Endothelial cell of umbilical vein (primary cell): Measurements from ENCODE around the gene BSG. TPM values are rescaled to one million over a fixed set of nuclear protein-coding genes. Genes with fewer than 3 reads are reported as not detected.

Experiments used
- BruUV-seq: library from RNA; stranded (reverse); fragments of 400-500 nt; replicated peaks from 2 replicates; lab custom pipeline; 2021; lab: Mats Ljungman, UMichigan
- CTCF ChIA-PET: fragments of 300-600, 350-600 bp; sonication (Branson Sonifier 250); formaldehyde crosslinking; loops from one replicate; lab custom pipeline; 2021; ENCODE audit warnings: antibody characterized with exemption, inconsistent platforms; lab: Charles Lee
- POLR2A ChIA-PET: fragments of 300-600, 350-600 bp; sonication (Branson Sonifier 250); formaldehyde crosslinking; loops from one replicate; lab custom pipeline; 2021; ENCODE audit warnings: antibody characterized with exemption, inconsistent platforms; lab: Charles Lee
- DNase-seq: peaks from one replicate; pipeline ENCODE4 v3.0.0-alpha.2; 2011; ENCODE audit warnings: low read depth, low spot score
- FAIRE-seq: peaks from 2 replicates; lab custom pipeline; 2011; peaks lifted over from hg19 to GRCh38; lab: Jason Lieb, UNC
- H2AFZ ChIP-seq: 2 replicates; pipeline ENCODE4 v1.6.0; 2012; ENCODE audit warnings: low read depth, low read length, control low read depth, inconsistent platforms
- H3K27ac ChIP-seq: 2 replicates; pipeline ENCODE4 v1.5.1; 2011; ENCODE audit warnings: low read depth, mild to moderate bottlenecking, control low read depth, low read length, moderate library complexity; ENCODE audit not compliant: insufficient read depth
- H3K27me3 ChIP-seq, 2 experiments: 2 replicates each; pipeline versions ENCODE4 v1.6.0 to v1.6.1; 2011; ENCODE audit warnings: low read length in 2 of 2, mixed read lengths in 1 of 2; ENCODE audit not compliant: control insufficient read depth in 2 of 2, insufficient read depth in 2 of 2
- H3K36me3 ChIP-seq, 2 experiments: 2 replicates in 1 of 2; 3 replicates in 1 of 2; pipeline ENCODE4 v1.5.1; 2011; ENCODE audit warnings: low read length in 2 of 2, mild to moderate bottlenecking in 1 of 2, moderate library complexity in 1 of 2; ENCODE audit not compliant: control insufficient read depth in 2 of 2, insufficient read depth in 2 of 2; ENCODE audit errors: extremely low read depth in 1 of 2
- H3K4me1 ChIP-seq: 3 replicates; pipeline ENCODE4 v1.5.1; 2011; ENCODE audit warnings: mild to moderate bottlenecking, low read length; ENCODE audit not compliant: control insufficient read depth, insufficient read depth; ENCODE audit errors: extremely low read depth
- H3K4me2 ChIP-seq: 2 replicates; pipeline ENCODE4 v1.6.1; 2011; ENCODE audit warnings: low read length, control low read depth, mixed read lengths; ENCODE audit not compliant: insufficient read depth
- H3K4me3 ChIP-seq, 3 experiments: fragments of 200-600 bp in 1 of 3; sonication (generic), shearing (Covaris generic) in 1 of 3; replicated peaks in 1 of 3; 2 replicates each; pipeline ENCODE4 v1.5.1; 2011 to 2016; ENCODE audit warnings: control low read depth in 3 of 3, low read length in 3 of 3, mild to moderate bottlenecking in 2 of 3, inconsistent platforms in 1 of 3, low read depth in 1 of 3, moderate library complexity in 1 of 3; ENCODE audit not compliant: insufficient read depth in 1 of 3
- H3K79me2 ChIP-seq: 2 replicates; pipeline ENCODE4 v1.6.0; 2012; ENCODE audit warnings: low read length, inconsistent platforms; ENCODE audit not compliant: control insufficient read depth, insufficient read depth
- H3K9ac ChIP-seq: replicated peaks from 2 replicates; pipeline ENCODE3; 2011; ENCODE audit warnings: low read length, control low read depth; ENCODE audit not compliant: insufficient read depth; ENCODE audit errors: extremely low read depth
- H3K9me1 ChIP-seq: replicated peaks from 3 replicates; pipeline ENCODE4 v1.6.0; 2011; ENCODE audit warnings: mild to moderate bottlenecking, low read length; ENCODE audit not compliant: control insufficient read depth, insufficient read depth; ENCODE audit errors: extremely low read depth
- H3K9me3 ChIP-seq: replicated peaks from 2 replicates; pipeline ENCODE4 v1.5.1; 2012; ENCODE audit warnings: low read length, inconsistent platforms; ENCODE audit not compliant: control insufficient read depth, insufficient read depth
- H4K20me1 ChIP-seq: replicated peaks from 2 replicates; pipeline ENCODE3; 2011; ENCODE audit warnings: mild to moderate bottlenecking, low read length; ENCODE audit not compliant: control insufficient read depth, insufficient read depth; ENCODE audit errors: extremely low read depth
- EZH2 ChIP-seq: IDR thresholded peaks from 2 replicates; pipeline ENCODE4 v1.6.1; 2012; ENCODE audit warnings: borderline replicate concordance, low read depth, mild to moderate bottlenecking, moderate library complexity, low read length, inconsistent platforms; ENCODE audit not compliant: severe bottlenecking
- FOS ChIP-seq: IDR thresholded peaks from 2 replicates; pipeline ENCODE4 v1.6.1; 2011; ENCODE audit warnings: mild to moderate bottlenecking, low read length, moderate library complexity, borderline replicate concordance; ENCODE audit not compliant: insufficient read depth
- GATA2 ChIP-seq: IDR thresholded peaks from 2 replicates; pipeline ENCODE4 v1.7.0; 2011; ENCODE audit warnings: low read depth, mild to moderate bottlenecking, moderate library complexity, mixed read lengths, low read length; ENCODE audit not compliant: insufficient read length, insufficient read depth
- JUN ChIP-seq: IDR thresholded peaks from 2 replicates; pipeline ENCODE4 v1.6.1; 2011; ENCODE audit warnings: borderline replicate concordance, low read depth; ENCODE audit not compliant: insufficient read length, insufficient read depth
- MAX ChIP-seq: IDR thresholded peaks from 2 replicates; pipeline ENCODE4 v1.6.1; 2011; ENCODE audit not compliant: insufficient read depth, insufficient read length
- MYC ChIP-seq: IDR thresholded peaks from one replicate; pipeline ENCODE4 v1.6.1; 2011; ENCODE audit warnings: mild to moderate bottlenecking, low read depth, low read length
- POLR2A ChIP-seq: IDR thresholded peaks from 2 replicates; pipeline ENCODE4 v1.6.1; 2012; ENCODE audit warnings: low read depth, mild to moderate bottlenecking, control low read depth, low read length
- dilution Hi-C: fragments of 300-500 bp; cut with MboI; formaldehyde crosslinking; loops from one replicate; pipeline ENCODE4 v1.15.0; 2019; ENCODE audit warnings: low sequenced_read_pairs; ENCODE audit not compliant: extremely low pct_ligation_motif_present
- intact Hi-C: fragments of 100-400 bp; cut with micrococcal nuclease; formaldehyde crosslinking; loops from one replicate; pipeline ENCODE4 v1.10.0; 2022
- polyA plus RNA-seq, 4 experiments: library from polyadenylated mRNA; depleted of rRNA in 3 of 4; stranded (reverse) in 3 of 4; unstranded in 1 of 4; fragments of >200 nt; gene quantifications; 2 replicates each; pipeline versions ENCODE4 v1.2.1 to v1.2.3, GENCODE V29; 2011 to 2012; ENCODE audit warnings: missing spikeins in 1 of 4
- total RNA-seq: library from RNA; stranded (reverse); gene quantifications from 2 replicates; pipeline ENCODE4 v1.2.3, GENCODE V29; 2021

Gene BSG
- total and polyA plus RNA-seq, 2 donors (not counting 3 experiments of a cell fraction or from before 2014, with no cell fraction given), result 485 to 661 TPM

DNA sequence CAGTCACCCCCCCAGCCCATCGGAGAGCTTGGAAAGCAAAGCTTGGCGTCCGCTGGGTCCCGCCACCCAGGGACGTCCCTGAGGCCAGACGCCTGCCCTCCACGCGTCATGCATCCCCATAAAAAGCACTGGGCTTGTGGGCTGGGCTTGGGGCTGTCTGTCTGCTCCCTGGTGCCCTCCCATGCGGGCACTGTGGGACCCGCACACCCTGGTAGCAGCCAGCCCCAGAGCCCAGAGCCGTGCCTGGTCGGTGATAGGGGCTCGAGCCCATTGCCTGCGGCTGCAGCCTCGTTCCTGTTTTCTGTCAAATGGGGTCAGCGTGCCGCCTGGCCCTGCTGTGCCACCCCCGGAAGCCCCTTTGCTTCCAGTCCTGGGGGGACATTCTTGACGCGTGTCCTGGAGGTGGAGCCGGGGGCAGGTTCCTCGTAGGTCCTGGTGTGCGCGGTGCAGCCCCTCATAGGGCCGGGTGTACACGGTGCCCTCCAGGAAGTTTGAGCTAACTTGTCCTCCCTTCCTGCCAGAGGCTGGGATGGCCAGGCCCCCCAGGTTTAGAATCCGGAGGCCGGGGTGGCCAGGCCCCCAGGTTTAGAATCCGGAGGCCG, 32.9 kb upstream of the BSG start:
- H3K9me3 ChIP-seq, result no peaks in the 10 kb centered on the region
- TF ChIP-seq GATA2, result no peak
- no peak for TF ChIP-seq JUN
- no peak for TF ChIP-seq MAX
- TF ChIP-seq EZH2, result no peak
- no peak for TF ChIP-seq MYC
- BruUV-seq, result no TSS peak
- H3K4me3 ChIP-seq, result no peak overlapping the region
- H3K79me2 ChIP-seq, result peaks cover 17% of the 10 kb centered on the region
- no peak for DNase-seq
- no peaks in the 10 kb centered on the region for H3K4me1 ChIP-seq
- no peak overlapping the region for H3K4me2 ChIP-seq
- H3K9ac ChIP-seq, result no peak overlapping the region
- ChIA-PET POLR2A (no interaction called here), CTCF (no interaction called here)
- dilution Hi-C loops, result no loop called here
- H3K27ac ChIP-seq, result no peak overlapping the region
- no peak for FAIRE-seq
- no peaks in the 10 kb centered on the region for H3K27me3 ChIP-seq
- H3K36me3 ChIP-seq, result peaks cover 5 to 50% of the 10 kb centered on the region in 2 experiments
- no peaks in the 10 kb centered on the region for H3K9me1 ChIP-seq
- no peak overlapping the region for H2AFZ ChIP-seq
- intact Hi-C loops, result no loop called here
- no peaks in the 10 kb centered on the region for H4K20me1 ChIP-seq

- dilution Hi-C loops, result no loop called here
- no peak for TF ChIP-seq POLR2A
- no peak for TF ChIP-seq FOS
- TF ChIP-seq JUN, result no peak
- no peak for TF ChIP-seq EZH2
These were observed 31.3 kb upstream of the BSG start for GRCh38 chr19:540867-541637.

More at GRCh38 chr19:540867-541637, 31.3 kb upstream of the BSG start:
- no peaks in the 10 kb centered on the region for H3K9me1 ChIP-seq
- H3K4me1 ChIP-seq, result no peaks in the 10 kb centered on the region
- H2AFZ ChIP-seq, result no peak overlapping the region
- ChIA-PET POLR2A (no interaction called here), CTCF (interaction anchor here (1.7 kb wide), 1 partner anchor 9 kb away, joined by 7 read pairs; the partner anchor contains the start of gene CDC34)
- intact Hi-C loops, result no loop called here
- no peak overlapping the region for H3K4me3 ChIP-seq
- no peaks in the 10 kb centered on the region for H4K20me1 ChIP-seq
- H3K27me3 ChIP-seq, result no peaks in the 10 kb centered on the region
- H3K79me2 ChIP-seq, result peaks cover 3% of the 10 kb centered on the region
- H3K4me2 ChIP-seq, result no peak overlapping the region
- H3K27ac ChIP-seq, result no peak overlapping the region
- no peak for FAIRE-seq
- H3K9me3 ChIP-seq, result no peaks in the 10 kb centered on the region
- no peak for DNase-seq
- H3K9ac ChIP-seq, result no peak overlapping the region
- BruUV-seq, result no TSS peak
- peaks cover 5 to 41% of the 10 kb centered on the region in 2 experiments for H3K36me3 ChIP-seq
